HepG2 (cell line): ENCODE data around the gene SPSB2. TPM values are rescaled to one million over a fixed set of nuclear protein-coding genes. Genes with fewer than 3 reads are reported as not detected.

Source experiments
- AKNA ChIP-seq: sonication (generic); formaldehyde crosslinking; IDR thresholded peaks from 2 replicates; pipeline ENCODE4 v1.4.0; 2020; ENCODE audit warnings: missing genetic modification reagents, borderline replicate concordance
- CREB1 ChIP-seq, 2 experiments: fragments of 450-650 bp in 1 of 2; IDR thresholded peaks; 2 replicates each; pipeline ENCODE4 v1.6.1; 2016 to 2017; ENCODE audit warnings: control low read depth in 1 of 2, mild to moderate bottlenecking in 1 of 2, missing compliant biosample characterization in 1 of 2, missing genetic modification characterization in 1 of 2
- HNRNPK ChIP-seq: fragments of 200-400 bp; formaldehyde crosslinking; IDR thresholded peaks from 2 replicates; pipeline ENCODE4 v1.6.1; 2018; ENCODE audit warnings: low read length, low read depth, moderate library complexity, mild to moderate bottlenecking; ENCODE audit not compliant: poor library complexity, severe bottlenecking
- HOXA3 ChIP-seq: sonication (generic); formaldehyde crosslinking; IDR thresholded peaks from 2 replicates; pipeline ENCODE4 v1.5.0; 2020; ENCODE audit warnings: missing genetic modification reagents
- IKZF4 ChIP-seq: sonication (generic); formaldehyde crosslinking; IDR thresholded peaks from 2 replicates; pipeline ENCODE4 v1.5.1; 2020; ENCODE audit warnings: borderline replicate concordance, mild to moderate bottlenecking, low read depth, missing genetic modification reagents; ENCODE audit errors: not compliant biosample characterization
- PAF1 ChIP-seq: IDR thresholded peaks from 2 replicates; pipeline ENCODE4 v1.6.1; 2016; ENCODE audit warnings: missing genetic modification reagents, missing compliant biosample characterization
- RERE ChIP-seq: IDR thresholded peaks from 2 replicates; pipeline ENCODE4 v1.6.1; 2016; ENCODE audit warnings: low read depth, missing genetic modification reagents, missing compliant biosample characterization
- TFE3 ChIP-seq: IDR thresholded peaks from 2 replicates; pipeline ENCODE4 v1.6.1; 2016
- TGIF2 ChIP-seq: IDR thresholded peaks from 2 replicates; pipeline ENCODE4 v1.6.1; 2016; ENCODE audit warnings: control low read depth, missing compliant biosample characterization
- ZBTB38 ChIP-seq: sonication (generic); formaldehyde crosslinking; IDR thresholded peaks from 2 replicates; pipeline ENCODE4 v1.5.1; 2020; ENCODE audit warnings: mild to moderate bottlenecking, missing genetic modification reagents
- ZNF574 ChIP-seq: sonication (generic); formaldehyde crosslinking; IDR thresholded peaks from 2 replicates; pipeline ENCODE4 v1.4.0; 2020; ENCODE audit warnings: missing genetic modification reagents
- polyA plus RNA-seq, 8 experiments: library from polyadenylated mRNA; depleted of rRNA in 3 of 8; stranded (reverse) in 7 of 8; unstranded in 1 of 8; fragments of >200 nt; fragmentation: Illumina TruSeq in 4 of 8; extraction: Trizol in 4 of 8; gene quantifications; 2 replicates each; pipeline versions ENCODE4 v1.2.1 to v1.2.3, GENCODE V29; 2011 to 2016; ENCODE audit warnings: low read depth in 4 of 8, missing spikeins in 1 of 8, mixed read lengths in 1 of 8; ENCODE audit not compliant: insufficient read depth in 1 of 8
- total RNA-seq, 5 experiments: library from RNA; depleted of rRNA; stranded (reverse); fragments of >200 nt; fragmentation: Illumina TruSeq; extraction: Trizol; gene quantifications; 2 replicates each; pipeline ENCODE4 v1.2.3, GENCODE V29; 2016; ENCODE audit warnings: low read depth in 1 of 5

Gene SPSB2
- total and polyA plus RNA-seq, 2 of the 13 experiments (the other 11 are each of a cell fraction or from before 2014, with no cell fraction given), result 2.0 to 6.2 TPM

- TF ChIP-seq AKNA (CRISPR knock-in tag) (no peak), TFE3 (peak; percentile 12; the same call in 1 of the 2 replicates), ZNF574 (CRISPR knock-in tag) (peak; percentile 73; the same call in 1 of the 2 replicates), PAF1 (CRISPR knock-in tag) (no peak), ZBTB38 (CRISPR knock-in tag) (0 out of 2 replicates have a peak, but pooled peaks have one; percentile 20), HOXA3 (CRISPR knock-in tag) (peak; percentile 48; the same call in 1 of the 2 replicates), TGIF2 (CRISPR knock-in tag) (0 out of 2 replicates have a peak, but pooled peaks have one; percentile 31), CREB1 (IDR thresholded peaks at IDR 0.05) (peak; percentile 9; the same call in 1 of the 2 replicates), CREB1 (CRISPR knock-in tag; IDR thresholded peaks at IDR 0.05) (no peak), RERE (CRISPR knock-in tag) (0 out of 2 replicates have a peak, but pooled peaks have one; percentile 35), HNRNPK (peak; percentile 84), IKZF4 (CRISPR knock-in tag) (peak; percentile 63)
Measured at GRCh38 chr12:6873094-6874014, at the start of gene SPSB2 (continued).
